Upper lobe of left lung (tissue), 4 donors: ENCODE results near the gene PCBP4.

Experiments used
- CTCF ChIP-seq, 6 experiments: fragments of 450-650 bp in 4 of 6; fragments of 200-600 bp in 2 of 6; sonication (generic) in 2 of 6; IDR thresholded peaks; one replicate each; pipeline ENCODE4 v1.5.1; 2016 to 2019; ENCODE audit warnings: antibody characterized with exemption in 6 of 6
- EP300 ChIP-seq, 4 donors: sonication (generic); formaldehyde crosslinking; IDR thresholded peaks; one replicate each; pipeline ENCODE4 v1.5.1; 2017; ENCODE audit warnings: antibody characterized with exemption in 4 of 4, control low read depth in 2 of 4
- POLR2A ChIP-seq, 4 donors: fragments of 450-650 bp; IDR thresholded peaks; one replicate each; pipeline ENCODE4 v1.5.1; 2016 to 2017; ENCODE audit warnings: antibody characterized with exemption in 4 of 4, mild to moderate bottlenecking in 2 of 4
- POLR2AphosphoS5 ChIP-seq, 2 donors: sonication (generic); formaldehyde crosslinking; IDR thresholded peaks; one replicate each; pipeline ENCODE4 v1.5.1; 2017; ENCODE audit warnings: antibody characterized with exemption in 2 of 2

- TF ChIP-seq POLR2A (IDR thresholded peaks at IDR 0.05) (no peak), CTCF (IDR thresholded peaks at IDR 0.05) (no peak), POLR2AphosphoS5 (IDR thresholded peaks at IDR 0.05) (no peak), EP300 (IDR thresholded peaks at IDR 0.05) (no peak)
Observed at GRCh38 chr3:51980253-51980652, 13.0 kb upstream of the PCBP4 start.
